Choroid plexus epithelial cell (primary cell): Measurements from ENCODE around the gene FAH.

Source experiments
- DNase-seq: peaks from one replicate; pipeline ENCODE4 v3.0.0-alpha.2; 2010; ENCODE audit warnings: low read depth
- H3K4me3 ChIP-seq: 2 replicates; pipeline ENCODE4 v1.5.1; 2011; ENCODE audit warnings: low read depth, mild to moderate bottlenecking, control low read depth, low read length, moderate library complexity
- CTCF ChIP-seq: conservative IDR thresholded peaks from 2 replicates; pipeline ENCODE4 v1.5.1; 2011; ENCODE audit warnings: low read depth, mild to moderate bottlenecking, control low read depth, inconsistent platforms, low read length, moderate library complexity

Gene FAH

GRCh38 chr15:80201256-80202015 lies 48.6 kb downstream of the FAH start:
- no peak for DNase-seq
- TF ChIP-seq CTCF, result no peak
- no peak overlapping the region for H3K4me3 ChIP-seq

GRCh38 chr15:80202016-80202315 lies 49.2 kb downstream of the FAH start:
- no peak for DNase-seq
- no peak for TF ChIP-seq CTCF
- no peak overlapping the region for H3K4me3 ChIP-seq

- TF ChIP-seq CTCF, result no peak
- H3K4me3 ChIP-seq, result no peak overlapping the region
- DNase-seq, result no peak
These were observed 50.0 kb downstream of the FAH start for GRCh38 chr15:80202641-80203360.

- TF ChIP-seq CTCF, result no peak
These were observed 50.6 kb downstream of the FAH start for GRCh38 chr15:80203361-80203885.

GRCh38 chr15:80204231-80204630 lies 51.4 kb downstream of the FAH start:
- DNase-seq, result no peak
- no peak for TF ChIP-seq CTCF

More at GRCh38 chr15:80203361-80203885, 50.6 kb downstream of the FAH start:
- no peak overlapping the region for H3K4me3 ChIP-seq
- DNase-seq, result no peak

GRCh38 chr15:80207887-80208286 lies 55.1 kb downstream of the FAH start:
- no peak overlapping the region for H3K4me3 ChIP-seq
- no peak for DNase-seq
- TF ChIP-seq CTCF, result no peak

More at GRCh38 chr15:80204231-80204630, 51.4 kb downstream of the FAH start:
- H3K4me3 ChIP-seq, result no peak overlapping the region
